GM21447 (cell line): ENCODE results near the gene GNG2.

Experiments used
- ATAC-seq: cut with Tn5 transposase; IDR thresholded peaks from one replicate; pipeline ENCODE4 v1.9.1; 2021; ENCODE audit not compliant: unreplicated experiment

The GNG2 gene

GRCh38 chr14:51855234-51855633, 5.2 kb upstream of the GNG2 start:
- no peak for ATAC-seq

GRCh38 chr14:51856792-51857296, 3.6 kb upstream of the GNG2 start:
- ATAC-seq = no peak

- ATAC-seq = no peak
Measured at GRCh38 chr14:51859131-51859530, 1.3 kb upstream of the GNG2 start.

GRCh38 chr14:51860825-51861499, 550 bp downstream of the GNG2 start:
- peak; percentile 12 for ATAC-seq

- ATAC-seq = no peak
Measured at GRCh38 chr14:51862176-51862796, 1.9 kb downstream of the GNG2 start.

GRCh38 chr14:51862860-51863259, 2.4 kb downstream of the GNG2 start:
- no peak for ATAC-seq

GRCh38 chr14:51865953-51866747, 5.7 kb downstream of the GNG2 start:
- peak; percentile 50 for ATAC-seq

GRCh38 chr14:51867741-51868140, 7.3 kb downstream of the GNG2 start:
- peak; percentile 30 for ATAC-seq

GRCh38 chr14:51868405-51868804, 8.0 kb downstream of the GNG2 start:
- ATAC-seq = no peak

GRCh38 chr14:51869411-51870100, 9.1 kb downstream of the GNG2 start:
- no peak for ATAC-seq

GRCh38 chr14:51870606-51871005, 10.2 kb downstream of the GNG2 start:
- no peak for ATAC-seq

GRCh38 chr14:51871846-51872245, 11.4 kb downstream of the GNG2 start:
- no peak for ATAC-seq

GRCh38 chr14:51872396-51872795, 12.0 kb downstream of the GNG2 start:
- ATAC-seq = no peak

GRCh38 chr14:51873221-51873893, 12.9 kb downstream of the GNG2 start:
- ATAC-seq = peak; percentile 95

GRCh38 chr14:51877810-51878209, 17.4 kb downstream of the GNG2 start:
- ATAC-seq = no peak

GRCh38 chr14:51879170-51879569, 18.8 kb downstream of the GNG2 start:
- ATAC-seq = no peak

- ATAC-seq = peak; percentile 48
Measured at GRCh38 chr14:51880835-51881580, 20.6 kb downstream of the GNG2 start.

GRCh38 chr14:51881636-51882035, 21.2 kb downstream of the GNG2 start:
- no peak for ATAC-seq

- ATAC-seq = no peak
Measured at GRCh38 chr14:51883232-51883631, 22.8 kb downstream of the GNG2 start.
